A549 (cell line): ENCODE data around the gene ELAVL1.

Source experiments
- CHD2 ChIP-seq: fragments of 150-350 bp; IDR thresholded peaks from 2 replicates; pipeline ENCODE4 v1.6.1; 2014; ENCODE audit warnings: low read length; ENCODE audit not compliant: partially characterized antibody
- EHMT2 ChIP-seq: fragments of 200-600 bp; sonication (generic); IDR thresholded peaks from 2 replicates; pipeline ENCODE4 v1.6.1; 2016; ENCODE audit warnings: antibody characterized with exemption, low read depth, mild to moderate bottlenecking, moderate library complexity
- EP300 ChIP-seq, 2 experiments: fragments of >200 bp; sonication (Bioruptor Twin); formaldehyde crosslinking; IDR thresholded peaks; 2 replicates in 1 of 2; 3 replicates in 1 of 2; pipeline ENCODE4 v1.6.1; 2016 to 2017
- MAZ ChIP-seq: fragments of 150-350 bp; IDR thresholded peaks from 2 replicates; pipeline ENCODE4 v1.6.1; 2014; ENCODE audit warnings: antibody characterized with exemption, low read depth, low read length, borderline replicate concordance
- MYC ChIP-seq: IDR thresholded peaks from 2 replicates; pipeline ENCODE4 v1.6.1; 2012; ENCODE audit warnings: mild to moderate bottlenecking, inconsistent platforms, low read length, improper control_type of control experiment, borderline replicate concordance
- POLR2A ChIP-seq: IDR thresholded peaks from 2 replicates; pipeline ENCODE4 v1.6.1; 2012; ENCODE audit warnings: mild to moderate bottlenecking, low read length
- SMC3 ChIP-seq: fragments of >200 bp; sonication (Bioruptor Twin); formaldehyde crosslinking; IDR thresholded peaks from 3 replicates; pipeline ENCODE4 v1.6.1; 2018; ENCODE audit warnings: inconsistent platforms
- TF ChIP-seq, protein P1 (sequence below): fragments of >200 bp; sonication (Bioruptor Twin); formaldehyde crosslinking; IDR thresholded peaks from 3 replicates; pipeline ENCODE4 v1.5.1; 2016
- TF ChIP-seq, protein P2 (sequence below): IDR thresholded peaks from 2 replicates; pipeline ENCODE4 v1.6.1; 2012
- TF ChIP-seq, protein P3 (sequence below): fragments of 200-600 bp; sonication (generic); IDR thresholded peaks from 2 replicates; pipeline ENCODE4 v1.6.1; 2016; ENCODE audit warnings: antibody characterized with exemption, mild to moderate bottlenecking, moderate library complexity

DNA sequence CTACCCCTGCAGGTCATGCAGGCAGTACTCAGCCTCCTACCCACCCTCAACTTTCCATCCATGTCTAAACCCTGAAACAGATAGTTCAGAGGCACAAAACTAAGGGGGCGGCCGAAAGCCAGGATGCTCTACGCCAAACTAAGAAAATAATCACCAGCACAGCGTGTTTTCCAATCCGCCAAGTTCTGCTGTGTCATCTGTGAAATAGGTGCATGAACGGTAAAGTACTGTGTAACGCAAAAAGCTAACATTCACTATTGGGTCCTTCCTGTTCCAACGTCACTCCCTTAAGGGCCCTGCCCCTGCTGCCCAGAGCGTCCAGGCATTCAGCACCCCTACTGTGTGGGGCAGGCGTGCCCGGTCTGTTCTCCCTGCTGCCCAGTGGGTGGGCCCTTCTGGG, 49.7 kb downstream of the ELAVL1 start:
- TF ChIP-seq, protein P1, sequence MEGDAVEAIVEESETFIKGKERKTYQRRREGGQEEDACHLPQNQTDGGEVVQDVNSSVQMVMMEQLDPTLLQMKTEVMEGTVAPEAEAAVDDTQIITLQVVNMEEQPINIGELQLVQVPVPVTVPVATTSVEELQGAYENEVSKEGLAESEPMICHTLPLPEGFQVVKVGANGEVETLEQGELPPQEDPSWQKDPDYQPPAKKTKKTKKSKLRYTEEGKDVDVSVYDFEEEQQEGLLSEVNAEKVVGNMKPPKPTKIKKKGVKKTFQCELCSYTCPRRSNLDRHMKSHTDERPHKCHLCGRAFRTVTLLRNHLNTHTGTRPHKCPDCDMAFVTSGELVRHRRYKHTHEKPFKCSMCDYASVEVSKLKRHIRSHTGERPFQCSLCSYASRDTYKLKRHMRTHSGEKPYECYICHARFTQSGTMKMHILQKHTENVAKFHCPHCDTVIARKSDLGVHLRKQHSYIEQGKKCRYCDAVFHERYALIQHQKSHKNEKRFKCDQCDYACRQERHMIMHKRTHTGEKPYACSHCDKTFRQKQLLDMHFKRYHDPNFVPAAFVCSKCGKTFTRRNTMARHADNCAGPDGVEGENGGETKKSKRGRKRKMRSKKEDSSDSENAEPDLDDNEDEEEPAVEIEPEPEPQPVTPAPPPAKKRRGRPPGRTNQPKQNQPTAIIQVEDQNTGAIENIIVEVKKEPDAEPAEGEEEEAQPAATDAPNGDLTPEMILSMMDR, result no peak
- no peak for TF ChIP-seq SMC3
- TF ChIP-seq CHD2, result no peak
- no peak for TF ChIP-seq MAZ
- no peak for TF ChIP-seq POLR2A
- TF ChIP-seq MYC, result no peak
- TF ChIP-seq EP300 (IDR thresholded peaks at IDR 0.05), result no peak
- no peak for TF ChIP-seq EHMT2
- TF ChIP-seq, protein P2, sequence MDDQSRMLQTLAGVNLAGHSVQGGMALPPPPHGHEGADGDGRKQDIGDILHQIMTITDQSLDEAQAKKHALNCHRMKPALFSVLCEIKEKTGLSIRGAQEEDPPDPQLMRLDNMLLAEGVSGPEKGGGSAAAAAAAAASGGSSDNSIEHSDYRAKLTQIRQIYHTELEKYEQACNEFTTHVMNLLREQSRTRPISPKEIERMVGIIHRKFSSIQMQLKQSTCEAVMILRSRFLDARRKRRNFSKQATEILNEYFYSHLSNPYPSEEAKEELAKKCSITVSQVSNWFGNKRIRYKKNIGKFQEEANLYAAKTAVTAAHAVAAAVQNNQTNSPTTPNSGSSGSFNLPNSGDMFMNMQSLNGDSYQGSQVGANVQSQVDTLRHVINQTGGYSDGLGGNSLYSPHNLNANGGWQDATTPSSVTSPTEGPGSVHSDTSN, result no peak
- TF ChIP-seq, protein P3, sequence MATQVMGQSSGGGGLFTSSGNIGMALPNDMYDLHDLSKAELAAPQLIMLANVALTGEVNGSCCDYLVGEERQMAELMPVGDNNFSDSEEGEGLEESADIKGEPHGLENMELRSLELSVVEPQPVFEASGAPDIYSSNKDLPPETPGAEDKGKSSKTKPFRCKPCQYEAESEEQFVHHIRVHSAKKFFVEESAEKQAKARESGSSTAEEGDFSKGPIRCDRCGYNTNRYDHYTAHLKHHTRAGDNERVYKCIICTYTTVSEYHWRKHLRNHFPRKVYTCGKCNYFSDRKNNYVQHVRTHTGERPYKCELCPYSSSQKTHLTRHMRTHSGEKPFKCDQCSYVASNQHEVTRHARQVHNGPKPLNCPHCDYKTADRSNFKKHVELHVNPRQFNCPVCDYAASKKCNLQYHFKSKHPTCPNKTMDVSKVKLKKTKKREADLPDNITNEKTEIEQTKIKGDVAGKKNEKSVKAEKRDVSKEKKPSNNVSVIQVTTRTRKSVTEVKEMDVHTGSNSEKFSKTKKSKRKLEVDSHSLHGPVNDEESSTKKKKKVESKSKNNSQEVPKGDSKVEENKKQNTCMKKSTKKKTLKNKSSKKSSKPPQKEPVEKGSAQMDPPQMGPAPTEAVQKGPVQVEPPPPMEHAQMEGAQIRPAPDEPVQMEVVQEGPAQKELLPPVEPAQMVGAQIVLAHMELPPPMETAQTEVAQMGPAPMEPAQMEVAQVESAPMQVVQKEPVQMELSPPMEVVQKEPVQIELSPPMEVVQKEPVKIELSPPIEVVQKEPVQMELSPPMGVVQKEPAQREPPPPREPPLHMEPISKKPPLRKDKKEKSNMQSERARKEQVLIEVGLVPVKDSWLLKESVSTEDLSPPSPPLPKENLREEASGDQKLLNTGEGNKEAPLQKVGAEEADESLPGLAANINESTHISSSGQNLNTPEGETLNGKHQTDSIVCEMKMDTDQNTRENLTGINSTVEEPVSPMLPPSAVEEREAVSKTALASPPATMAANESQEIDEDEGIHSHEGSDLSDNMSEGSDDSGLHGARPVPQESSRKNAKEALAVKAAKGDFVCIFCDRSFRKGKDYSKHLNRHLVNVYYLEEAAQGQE, result no peak
